ENCODE measurements around the gene CNOT6. TPM values are rescaled to one million over a fixed set of nuclear protein-coding genes. Genes with fewer than 3 reads are reported as not detected.

CNOT6 gene
- total RNA-seq, 2 donors from 2014 or later, result 18.4 to 20.1 TPM

DNA sequence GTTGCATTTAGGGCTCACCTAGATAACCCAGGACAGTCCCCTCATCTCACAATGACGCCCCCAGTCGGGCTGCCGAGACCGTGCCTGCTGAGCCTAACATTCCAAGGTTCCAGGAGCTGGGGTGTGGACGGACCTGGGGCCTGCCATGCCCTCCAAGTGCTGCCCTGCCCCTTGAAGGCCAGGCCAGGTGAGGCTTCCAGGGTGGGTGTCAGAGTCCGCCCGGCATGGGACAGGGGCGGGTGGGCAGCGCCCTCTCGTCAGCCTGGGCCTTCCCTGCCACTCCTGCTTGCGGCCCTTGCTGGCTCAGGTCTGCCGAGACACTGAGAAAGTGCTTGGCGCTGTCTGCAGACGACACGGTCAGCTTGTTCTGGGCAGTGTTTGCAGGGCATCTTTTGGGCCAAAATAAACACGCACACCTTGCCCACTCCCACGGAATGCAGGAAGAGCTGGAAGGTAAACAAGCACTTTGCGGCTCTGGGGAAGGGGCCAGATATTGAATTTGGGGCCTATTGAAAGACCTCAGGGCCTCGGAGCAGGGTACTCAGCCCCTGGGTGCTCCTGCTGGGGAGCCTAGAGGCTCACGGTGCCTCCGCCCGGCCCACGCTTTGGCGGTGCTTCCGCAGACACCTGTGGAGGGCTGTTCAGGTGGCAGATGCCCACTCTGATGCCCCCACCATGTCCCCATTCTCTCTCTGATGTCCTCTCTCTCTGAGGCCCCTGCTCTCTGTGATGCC is 101.4 kb downstream of the CNOT6 start:
- WGBS, result 56% methylated on average over 25 of the region's 25 CpGs
- DNase-seq (ENCODE audit: low spot score), result peak; percentile 71
- intact Hi-C loops (cut with DNase I), result no loop called here
- no peaks in the 10 kb centered on the region for H3K9me3 ChIP-seq
- H3K27me3 ChIP-seq (replicated peaks; ENCODE audit: insufficient read depth), result peaks cover 4% of the 10 kb centered on the region
- TF ChIP-seq POLR2A (IDR thresholded peaks at IDR 0.05), result no peak
- TF ChIP-seq POLR2AphosphoS5 (IDR thresholded peaks at IDR 0.05), result peak; percentile 62
- TF ChIP-seq CTCF (IDR thresholded peaks at IDR 0.05), result no peak
- peak overlapping the region; percentile 50 to 61 for H3K27ac ChIP-seq
- peaks cover 13% of the 10 kb centered on the region for H3K4me1 ChIP-seq (replicated peaks)
- no peak overlapping the region for H3K4me3 ChIP-seq
- H3K36me3 ChIP-seq, result no peaks in the 10 kb centered on the region

DNA sequence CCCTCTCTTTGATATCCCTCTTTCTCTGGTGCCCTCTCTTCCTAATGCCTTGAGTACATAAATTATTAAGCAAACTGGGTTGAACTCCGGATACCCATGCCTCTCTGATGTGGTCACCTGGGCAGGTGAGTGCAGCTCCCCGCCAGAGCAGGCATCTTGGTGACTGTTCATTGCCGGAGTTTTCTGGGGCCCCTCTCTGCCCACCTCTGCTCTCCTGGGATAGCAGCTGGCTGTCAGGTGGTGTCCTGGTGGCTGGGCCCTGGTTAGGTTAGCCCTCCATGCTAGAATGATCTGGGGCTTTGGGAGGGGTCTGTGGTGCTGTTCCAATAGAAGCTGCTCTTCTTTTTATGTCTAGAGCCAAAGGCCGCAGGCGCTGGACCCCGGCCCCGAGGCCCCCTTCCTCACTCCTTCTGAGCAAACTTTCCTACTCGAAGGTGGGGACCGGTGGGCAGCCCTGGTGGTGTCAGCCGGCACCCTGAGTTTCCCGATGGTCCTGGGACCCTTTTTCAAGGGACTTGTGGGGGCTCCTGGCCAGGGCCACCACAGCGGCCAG is 102.0 kb downstream of the CNOT6 start:
- Histone ChIP-seq H3K4me1 (replicated peaks) (peaks cover 6% of the 10 kb centered on the region), H3K27me3 (replicated peaks; ENCODE audit: insufficient read depth) (no peaks in the 10 kb centered on the region), H3K4me3 (no peak overlapping the region), H3K27ac (peak overlapping the region; percentile 50 to 61), H3K36me3 (no peaks in the 10 kb centered on the region), H3K9me3 (no peaks in the 10 kb centered on the region)
- intact Hi-C loops (cut with DNase I), result no loop called here
- 76% methylated on average over 12 of the region's 12 CpGs for WGBS
- DNase-seq (ENCODE audit: low spot score), result no peak
- TF ChIP-seq POLR2A (IDR thresholded peaks at IDR 0.05) (no peak), POLR2AphosphoS5 (IDR thresholded peaks at IDR 0.05) (no peak), CTCF (IDR thresholded peaks at IDR 0.05) (no peak)

DNA sequence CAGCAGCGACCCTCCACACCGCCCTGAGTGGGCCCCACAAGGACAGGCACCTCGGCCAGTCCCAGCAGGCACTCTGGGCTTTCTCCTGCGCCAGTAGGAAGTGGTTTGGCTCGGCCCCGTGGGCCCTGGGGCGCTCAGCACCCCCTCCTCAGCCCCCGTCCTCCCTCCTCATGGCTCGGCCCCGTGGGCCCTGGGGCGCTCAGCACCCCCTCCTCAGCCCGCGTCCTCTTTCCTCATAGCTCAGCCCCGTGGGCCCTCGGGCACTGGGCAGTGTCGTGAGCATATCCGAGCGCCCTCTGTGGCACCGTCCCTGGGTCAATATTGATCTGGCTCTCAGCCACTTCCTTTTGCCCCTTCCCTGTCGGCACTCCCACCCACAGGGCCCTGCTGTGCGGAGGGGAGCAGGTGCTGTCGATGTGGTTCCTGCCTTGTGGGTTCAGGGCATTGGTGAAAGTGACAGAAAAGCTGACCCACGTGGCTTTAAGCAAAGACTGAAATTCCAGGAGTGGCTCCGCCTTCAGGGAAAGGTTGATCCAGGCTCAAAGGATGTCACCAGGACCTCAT is 102.6 kb downstream of the CNOT6 start:
- Histone ChIP-seq H3K9me3 (no peaks in the 10 kb centered on the region), H3K4me3 (no peak overlapping the region), H3K27me3 (replicated peaks; ENCODE audit: insufficient read depth) (no peaks in the 10 kb centered on the region), H3K36me3 (no peaks in the 10 kb centered on the region), H3K4me1 (replicated peaks) (peaks cover 2% of the 10 kb centered on the region), H3K27ac (no peak overlapping the region)
- no peak for DNase-seq (ENCODE audit: low spot score)
- TF ChIP-seq POLR2AphosphoS5 (IDR thresholded peaks at IDR 0.05), result no peak
- TF ChIP-seq POLR2A (IDR thresholded peaks at IDR 0.05), result no peak
- no peak for TF ChIP-seq CTCF (IDR thresholded peaks at IDR 0.05)
- WGBS, result 57% methylated on average over 24 of the region's 24 CpGs
- intact Hi-C loops (cut with DNase I), result no loop called here

GRCh38 chr5:180598316-180598701 is 104.1 kb downstream of the CNOT6 start:
- Histone ChIP-seq H3K4me3 (no peak overlapping the region), H3K36me3 (no peaks in the 10 kb centered on the region), H3K9me3 (no peaks in the 10 kb centered on the region), H3K27me3 (replicated peaks; ENCODE audit: insufficient read depth) (no peaks in the 10 kb centered on the region), H3K27ac (no peak overlapping the region), H3K4me1 (replicated peaks) (peaks cover 2% of the 10 kb centered on the region)
- 83% methylated on average over 9 of the region's 9 CpGs for WGBS
- intact Hi-C loops (cut with DNase I), result no loop called here
- no peak for DNase-seq (ENCODE audit: low spot score)
- TF ChIP-seq CTCF (IDR thresholded peaks at IDR 0.05), result no peak
- no peak for TF ChIP-seq POLR2A (IDR thresholded peaks at IDR 0.05)
- no peak for TF ChIP-seq POLR2AphosphoS5 (IDR thresholded peaks at IDR 0.05)

Data from prostate gland (tissue), 2 donors.